HG03457 (cell line): ENCODE results near the gene PRKAG2.

ENCODE experiments used
- ATAC-seq: cut with Tn5 transposase; IDR thresholded peaks from one replicate; pipeline ENCODE4 v1.9.1; 2021; ENCODE audit warnings: moderate number of reproducible peaks; ENCODE audit not compliant: unreplicated experiment

The PRKAG2 gene

GRCh38 chr7:151631953-151632749 is 244.8 kb downstream of the PRKAG2 start:
- ATAC-seq, result peak; percentile 66

- peak; percentile 15 for ATAC-seq
These were observed 245.4 kb downstream of the PRKAG2 start for GRCh38 chr7:151631570-151631952.

- ATAC-seq, result no peak
These were observed 245.9 kb downstream of the PRKAG2 start for GRCh38 chr7:151630851-151631569.

DNA sequence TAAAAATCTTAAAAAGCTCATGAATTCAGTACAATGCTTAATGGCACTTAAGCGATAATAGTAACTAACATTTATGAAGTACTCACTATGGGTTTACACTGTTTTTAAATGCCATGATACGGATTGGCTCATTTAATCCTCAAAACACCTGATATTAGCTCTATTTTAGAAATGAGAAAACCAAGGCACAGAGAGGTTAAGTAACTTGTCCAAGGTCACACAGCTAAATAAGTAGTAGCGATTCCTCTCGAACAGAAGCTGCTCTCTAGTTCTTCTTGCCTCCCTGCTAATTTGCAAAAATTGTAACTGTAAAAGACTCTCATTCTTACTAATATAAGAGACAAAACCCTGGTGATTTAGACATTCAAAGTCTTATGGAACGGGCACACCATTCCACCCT is 246.6 kb downstream of the PRKAG2 start:
- no peak for ATAC-seq

GRCh38 chr7:151629713-151630272 is 247.1 kb downstream of the PRKAG2 start:
- ATAC-seq, result no peak

GRCh38 chr7:151628846-151629604 is 247.9 kb downstream of the PRKAG2 start:
- no peak for ATAC-seq

GRCh38 chr7:151626422-151627115 is 250.3 kb downstream of the PRKAG2 start:
- no peak for ATAC-seq

DNA sequence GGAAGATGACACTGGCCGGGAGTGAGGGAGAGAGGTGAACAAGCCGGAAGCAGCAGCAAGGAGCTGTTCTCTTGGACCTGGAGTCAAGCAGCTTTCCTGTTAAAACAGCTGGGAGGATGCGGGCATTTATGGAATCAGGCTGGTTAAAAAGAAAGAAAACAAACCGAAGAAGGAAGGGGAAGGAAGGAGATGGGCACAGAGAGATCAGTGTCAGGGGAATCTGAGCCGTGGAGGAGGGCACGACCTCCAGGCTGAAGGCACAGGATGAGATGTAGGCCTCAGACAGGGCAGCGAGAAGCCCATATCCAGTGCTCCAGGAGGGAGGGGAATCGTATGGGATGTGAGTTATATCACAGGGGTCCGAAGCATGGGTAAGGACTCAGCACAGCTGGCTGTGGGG is 251.3 kb downstream of the PRKAG2 start:
- ATAC-seq, result no peak

DNA sequence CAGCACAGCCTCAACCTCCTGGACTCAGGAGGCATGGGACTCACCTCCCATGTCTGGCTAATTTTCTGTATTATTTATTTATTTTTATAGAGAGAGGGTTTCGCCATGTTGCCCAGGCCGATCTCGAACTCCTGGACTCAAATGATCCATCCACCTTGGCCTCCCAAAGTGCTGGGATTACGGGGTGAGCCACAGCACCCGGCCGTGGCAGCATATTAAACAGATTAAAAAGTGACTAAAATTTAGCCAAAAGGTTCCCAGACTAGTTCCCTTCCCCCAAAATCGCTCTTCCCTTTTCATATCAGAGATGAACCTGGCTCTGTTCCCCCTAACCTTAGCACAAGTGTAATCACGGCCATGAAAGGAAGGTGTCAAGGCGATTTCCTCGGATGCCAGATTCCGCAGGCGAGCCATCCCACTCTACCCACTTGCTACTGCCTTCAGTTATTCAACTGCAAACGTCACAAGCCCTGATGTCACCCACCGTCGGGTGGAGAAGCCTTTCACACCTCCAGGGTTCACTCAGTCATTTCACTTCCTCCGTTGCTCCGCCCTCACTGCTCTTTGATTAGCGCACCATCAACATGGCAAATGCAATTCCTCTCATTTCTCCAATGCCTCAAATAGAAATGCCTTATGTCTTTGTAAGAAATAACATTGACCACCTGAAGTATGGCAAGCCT is 252.5 kb downstream of the PRKAG2 start:
- no peak for ATAC-seq

- no peak for ATAC-seq
These were observed 253.1 kb downstream of the PRKAG2 start for GRCh38 chr7:151623766-151624165.

- no peak for ATAC-seq
These were observed 255.0 kb downstream of the PRKAG2 start for GRCh38 chr7:151621961-151622360.

- ATAC-seq, result no peak
These were observed 260.3 kb downstream of the PRKAG2 start for GRCh38 chr7:151616443-151617213.

DNA sequence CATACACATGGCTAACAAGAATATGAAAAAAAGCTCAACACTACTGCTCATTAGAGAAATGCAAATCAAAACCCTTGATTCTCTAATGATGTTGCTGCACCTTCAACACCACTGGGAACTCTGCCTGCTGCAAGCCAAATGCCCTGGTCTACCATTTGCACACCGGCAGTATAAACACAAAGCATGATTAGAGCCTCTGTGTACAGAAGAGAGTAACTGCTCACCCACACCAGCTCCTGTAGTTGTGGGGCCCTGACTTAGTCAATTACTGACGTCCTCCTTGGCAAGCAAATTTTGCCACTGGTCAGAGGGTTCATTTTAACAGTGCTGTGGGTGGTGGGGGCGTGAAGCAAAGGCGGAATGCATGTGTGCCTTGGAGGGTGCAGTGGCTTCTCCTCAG is 261.1 kb downstream of the PRKAG2 start:
- no peak for ATAC-seq

DNA sequence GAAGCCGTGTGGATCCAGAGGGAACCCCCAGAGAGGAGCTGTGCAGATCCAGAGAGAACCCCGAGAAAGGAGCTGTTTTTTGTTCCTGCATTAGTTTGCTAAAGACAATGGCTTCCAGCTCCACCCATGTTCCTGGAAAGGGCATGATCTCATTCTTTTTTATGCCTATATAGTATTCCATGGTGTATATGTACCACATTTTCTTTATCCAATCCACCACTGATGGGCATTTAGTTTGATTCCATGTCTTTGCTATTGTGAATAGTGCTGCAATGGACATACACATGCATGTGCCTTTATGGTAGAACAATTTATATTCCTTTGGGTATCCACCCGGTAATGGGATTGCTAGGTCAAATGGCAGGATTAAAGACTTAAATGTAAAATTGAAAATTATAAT is 261.9 kb downstream of the PRKAG2 start:
- ATAC-seq, result no peak

- ATAC-seq, result no peak
These were observed 262.9 kb downstream of the PRKAG2 start for GRCh38 chr7:151614019-151614418.

- ATAC-seq, result no peak
These were observed 265.0 kb downstream of the PRKAG2 start for GRCh38 chr7:151611878-151612277.

DNA sequence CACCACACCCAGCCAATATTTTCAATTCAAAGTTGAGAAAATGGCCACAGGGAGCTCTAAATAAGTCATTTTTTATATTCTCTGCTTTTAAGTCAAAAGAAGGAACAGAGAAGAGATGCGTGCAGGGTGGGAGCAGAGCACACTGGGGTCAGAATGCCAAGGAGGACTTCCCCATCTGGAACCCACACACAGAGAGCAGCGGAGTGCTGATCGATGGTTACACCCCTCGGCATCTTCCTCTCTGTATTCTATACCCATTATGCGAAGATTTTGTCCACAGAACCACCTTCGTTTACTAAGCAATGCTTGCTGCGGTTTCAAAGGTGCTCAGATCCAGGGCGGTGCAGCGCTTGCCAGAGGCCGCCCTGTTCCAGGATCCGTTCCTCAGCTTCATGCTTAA is 265.9 kb downstream of the PRKAG2 start:
- no peak for ATAC-seq

- ATAC-seq, result no peak
These were observed 268.8 kb downstream of the PRKAG2 start for GRCh38 chr7:151608031-151608551.

- ATAC-seq, result no peak
These were observed 269.4 kb downstream of the PRKAG2 start for GRCh38 chr7:151607464-151607867.
